Muscle layer of duodenum (tissue), 2 donors: ENCODE data around the gene SLC38A7.
"Not testable (repeated sequence)": the region's sequence is repeated elsewhere in the genome, so short reads cannot be mapped to it uniquely, and the experiment has no call there.

Experiments used
- H3K27ac ChIP-seq: one replicate; pipeline ENCODE4 v1.7.0; 2013; ENCODE audit warnings: mild to moderate bottlenecking, low read length
- H3K27me3 ChIP-seq: one replicate; pipeline ENCODE4 v1.7.0; 2013; ENCODE audit warnings: low read depth, mild to moderate bottlenecking, control low read depth, low read length
- H3K36me3 ChIP-seq, 2 donors: one replicate each; pipeline ENCODE4 v1.7.0; 2013; ENCODE audit warnings: low read length in 2 of 2, control low read depth in 1 of 2, mild to moderate bottlenecking in 1 of 2; ENCODE audit not compliant: insufficient read depth in 2 of 2, control insufficient read depth in 1 of 2
- H3K4me1 ChIP-seq, 2 donors: one replicate each; pipeline ENCODE4 v1.7.0; 2013; ENCODE audit warnings: low read length in 2 of 2, mild to moderate bottlenecking in 2 of 2, control low read depth in 1 of 2, moderate library complexity in 1 of 2; ENCODE audit not compliant: insufficient read depth in 2 of 2, control insufficient read depth in 1 of 2
- H3K4me3 ChIP-seq, 2 donors: one replicate each; pipeline ENCODE4 v1.7.0; 2013; ENCODE audit warnings: low read length in 2 of 2, low read depth in 1 of 2, mild to moderate bottlenecking in 1 of 2
- H3K9me3 ChIP-seq, 2 donors: one replicate each; pipeline ENCODE4 v1.7.0; 2013; ENCODE audit warnings: low read length in 2 of 2, control low read depth in 1 of 2, mild to moderate bottlenecking in 1 of 2; ENCODE audit not compliant: control insufficient read depth in 1 of 2
- donor health status: healthy.

SLC38A7 gene

DNA sequence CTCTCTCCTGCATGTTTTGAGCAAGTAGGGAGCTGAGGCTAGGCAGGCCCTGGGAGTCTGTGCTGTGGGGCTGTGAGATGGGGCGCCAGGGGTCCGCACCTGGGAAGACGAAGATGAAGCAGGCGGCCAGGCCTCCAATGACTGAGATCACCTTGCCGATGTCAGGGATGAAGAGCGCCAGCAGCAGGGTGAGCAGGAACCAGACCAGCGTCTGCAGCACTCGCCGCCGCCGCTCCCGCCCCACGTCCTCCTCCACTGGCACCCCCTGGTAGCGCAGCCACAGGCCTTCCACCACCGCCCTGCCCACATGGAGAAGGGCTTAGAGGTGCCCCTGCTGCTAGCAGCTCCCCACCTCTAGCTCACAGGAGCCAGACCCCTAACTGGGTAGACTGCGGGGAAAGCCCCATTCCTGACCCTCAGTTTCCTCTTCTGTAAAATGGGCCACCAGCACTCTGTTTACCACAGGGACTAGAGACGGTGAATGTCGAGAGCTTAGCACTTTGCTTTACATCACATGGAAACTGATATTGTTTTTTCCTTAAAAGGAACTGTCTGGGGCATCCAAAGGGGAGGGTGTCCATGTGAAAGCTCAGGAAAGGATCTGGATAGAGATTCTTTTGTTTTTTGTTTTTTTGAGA lies 13.5 kb downstream of the SLC38A7 start:
- H3K4me1 ChIP-seq: no peaks in the 10 kb centered on the region
- no peaks in the 10 kb centered on the region for H3K9me3 ChIP-seq
- no peak overlapping the region for H3K27ac ChIP-seq
- no peak overlapping the region for H3K4me3 ChIP-seq
- H3K27me3 ChIP-seq: no peaks in the 10 kb centered on the region
- H3K36me3 ChIP-seq: peaks cover 16 to 46% of the 10 kb centered on the region in 2 donors

DNA sequence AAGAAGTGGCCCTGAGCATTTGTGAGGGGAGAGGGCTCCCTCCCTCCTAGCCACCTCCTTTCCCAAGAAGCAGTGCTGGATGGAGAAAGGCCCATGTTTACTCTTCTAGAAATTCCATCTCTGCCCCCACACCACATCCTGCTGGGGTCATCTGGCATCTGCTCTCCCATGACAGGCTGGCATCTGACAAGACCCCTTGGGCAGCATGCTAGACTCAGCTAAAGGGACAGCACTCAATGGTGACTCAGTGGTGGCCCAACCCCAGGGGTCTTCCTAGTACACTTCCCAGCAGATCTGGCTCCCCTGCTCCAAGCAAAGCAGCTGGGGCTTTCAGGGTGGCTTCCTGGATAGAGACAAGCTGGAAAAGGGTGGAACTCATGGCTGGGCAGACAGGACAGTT lies 14.4 kb downstream of the SLC38A7 start:
- no peaks in the 10 kb centered on the region for H3K27me3 ChIP-seq
- no peaks in the 10 kb centered on the region for H3K4me1 ChIP-seq
- H3K27ac ChIP-seq: no peak overlapping the region
- H3K36me3 ChIP-seq: peaks cover 11 to 41% of the 10 kb centered on the region in 2 donors
- no peak overlapping the region for H3K4me3 ChIP-seq
- H3K9me3 ChIP-seq: no peaks in the 10 kb centered on the region

DNA sequence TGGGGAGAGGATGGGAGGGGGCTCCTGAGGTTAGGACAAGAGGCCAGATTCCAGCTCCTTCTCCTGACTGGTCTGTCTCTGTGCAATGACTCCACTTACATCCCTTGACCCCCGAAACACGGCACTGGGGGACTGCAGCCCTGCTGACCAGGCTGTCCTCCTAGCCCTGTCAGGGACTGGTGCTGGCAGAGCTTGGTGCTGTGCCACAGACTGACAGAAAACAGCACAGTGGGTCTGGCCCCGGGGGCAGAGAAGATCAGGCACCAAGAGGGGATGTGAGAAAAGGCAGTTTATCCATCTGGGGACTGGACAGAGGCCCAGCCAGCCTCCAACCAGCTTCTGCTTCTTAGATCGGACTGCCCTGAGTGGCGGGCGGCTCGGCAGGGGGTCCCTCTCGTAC lies 19.4 kb downstream of the SLC38A7 start:
- Histone ChIP-seq H3K27ac (no peak overlapping the region), H3K27me3 (no peaks in the 10 kb centered on the region), H3K36me3 (peaks cover 7 to 19% of the 10 kb centered on the region in 2 donors), H3K4me1 (no peaks in the 10 kb centered on the region), H3K4me3 (no peak overlapping the region), H3K9me3 (no peaks in the 10 kb centered on the region)

DNA sequence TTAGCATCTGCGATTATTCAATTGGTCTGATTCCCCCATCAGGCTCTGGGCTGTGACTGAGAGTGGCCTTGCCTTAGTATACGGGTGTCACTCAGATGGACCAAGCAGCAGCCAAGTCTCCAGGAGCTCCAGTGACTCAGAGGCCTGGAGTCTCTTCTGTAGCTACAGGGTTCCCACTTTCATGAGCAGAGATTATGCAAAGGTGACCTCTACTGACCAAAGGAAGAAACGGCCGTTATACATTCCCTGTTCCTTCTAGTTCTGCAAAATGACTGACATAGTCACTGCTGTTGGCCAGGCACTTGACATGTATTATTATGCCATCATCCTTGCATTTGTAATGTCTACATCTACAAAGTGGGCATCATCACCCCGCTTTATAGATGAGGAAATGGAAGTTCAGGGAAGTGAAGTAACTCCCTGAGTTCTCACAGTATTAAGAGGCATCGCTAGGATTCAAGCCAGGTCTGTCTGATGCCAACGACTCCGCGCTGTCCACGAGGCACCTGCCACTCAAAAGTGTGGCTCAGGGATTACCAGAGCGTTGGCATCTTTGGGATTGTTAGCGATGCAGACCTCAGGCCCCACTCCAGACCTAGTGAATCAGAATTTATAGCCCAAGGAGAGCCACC lies 23.3 kb downstream of the SLC38A7 start:
- H3K27me3 ChIP-seq: no peaks in the 10 kb centered on the region
- peaks cover 0 to under 1% of the 10 kb centered on the region in 2 donors for H3K36me3 ChIP-seq
- no peaks in the 10 kb centered on the region for H3K4me1 ChIP-seq
- no peak overlapping the region for H3K27ac ChIP-seq
- no peak overlapping the region for H3K4me3 ChIP-seq
- H3K9me3 ChIP-seq: no peaks in the 10 kb centered on the region

DNA sequence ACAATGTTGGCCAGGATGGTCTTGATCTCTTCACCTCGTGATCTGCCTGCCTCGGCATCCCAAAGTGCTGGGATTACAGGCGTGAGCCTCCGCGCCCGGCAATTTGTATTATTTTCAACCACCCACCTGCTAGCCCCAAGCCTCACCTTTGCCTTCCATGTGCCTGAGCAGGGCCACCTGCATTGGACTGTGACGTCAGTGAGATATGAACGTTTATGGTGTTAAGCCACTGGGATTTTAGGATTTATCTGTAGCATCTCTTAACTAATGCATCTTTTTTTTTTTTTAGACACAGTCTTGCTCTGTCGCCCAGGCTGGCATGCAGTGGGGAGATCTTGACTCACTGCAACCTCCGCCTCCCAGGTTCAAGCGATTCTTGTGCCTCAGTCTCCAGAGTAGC lies 24.7 kb downstream of the SLC38A7 start:
- not testable (repeated sequence) for H3K9me3 ChIP-seq, H3K4me1 ChIP-seq, H3K4me3 ChIP-seq, H3K27me3 ChIP-seq, H3K27ac ChIP-seq, H3K36me3 ChIP-seq

DNA sequence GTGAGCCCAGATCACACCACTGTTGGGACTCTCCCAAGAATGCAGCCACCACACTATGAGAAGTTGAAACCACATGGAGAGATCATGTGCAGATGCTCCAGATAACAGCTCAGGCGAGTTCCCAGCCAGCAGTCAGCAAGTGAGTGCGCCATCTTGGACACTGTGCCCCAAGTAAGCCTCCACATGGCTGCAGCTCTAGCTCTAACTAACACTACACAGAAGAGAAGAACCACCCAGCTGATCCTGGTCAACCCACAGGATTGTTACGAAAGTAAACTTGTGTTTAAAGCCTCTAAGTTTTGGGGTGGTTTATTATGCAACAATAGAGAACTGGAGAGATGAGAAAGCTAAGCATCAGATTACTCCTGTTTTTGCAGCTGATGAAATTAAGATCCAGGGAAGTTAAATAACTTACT lies 25.8 kb downstream of the SLC38A7 start:
- Histone ChIP-seq H3K27ac (no peak overlapping the region), H3K36me3 (no peaks in the 10 kb centered on the region), H3K9me3 (no peaks in the 10 kb centered on the region), H3K4me3 (no peak overlapping the region), H3K4me1 (no peaks in the 10 kb centered on the region), H3K27me3 (no peaks in the 10 kb centered on the region)

DNA sequence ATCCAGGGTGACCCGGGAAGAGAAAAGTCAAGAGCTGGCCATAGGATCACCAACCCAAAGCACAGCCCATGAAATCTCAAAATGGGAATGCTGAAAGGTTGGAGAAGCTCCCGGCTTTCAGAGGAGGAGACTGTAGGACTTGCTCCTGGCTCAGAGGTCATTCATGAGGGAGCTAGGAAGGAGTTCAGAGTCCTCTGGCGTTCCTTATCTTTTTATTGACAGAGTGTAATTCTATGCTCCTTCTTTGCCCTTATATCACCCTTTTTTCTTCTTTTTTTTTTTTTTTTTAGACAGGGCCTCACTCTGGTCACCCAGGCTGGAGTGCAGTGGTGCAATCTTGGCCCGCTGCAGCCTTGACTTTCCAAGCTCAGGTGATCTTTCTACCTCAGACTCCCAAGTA lies 27.7 kb downstream of the SLC38A7 start:
- H3K4me1 ChIP-seq: no peaks in the 10 kb centered on the region
- no peak overlapping the region for H3K4me3 ChIP-seq
- no peak overlapping the region for H3K27ac ChIP-seq
- no peaks in the 10 kb centered on the region for H3K36me3 ChIP-seq
- H3K27me3 ChIP-seq: no peaks in the 10 kb centered on the region
- no peaks in the 10 kb centered on the region for H3K9me3 ChIP-seq

DNA sequence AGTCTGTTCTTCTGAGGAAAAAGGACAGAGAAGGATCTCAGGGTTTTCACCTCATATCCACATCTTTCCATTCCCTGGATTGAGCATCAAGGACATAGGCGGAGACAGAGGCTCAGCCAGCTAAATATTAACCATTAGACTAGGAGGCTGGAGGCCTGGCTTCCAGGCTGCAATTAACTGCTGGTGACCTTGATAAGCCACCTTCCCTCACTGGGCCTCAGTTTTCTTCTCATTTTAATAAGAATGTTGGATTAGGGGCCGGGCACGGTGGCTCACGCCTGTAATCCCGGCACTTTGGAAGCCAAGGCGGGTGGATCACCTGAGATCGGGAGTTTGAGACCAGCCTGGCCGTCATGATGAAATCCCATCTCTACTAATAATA lies 29.4 kb downstream of the SLC38A7 start:
- Histone ChIP-seq H3K4me1 (no peaks in the 10 kb centered on the region), H3K36me3 (no peaks in the 10 kb centered on the region), H3K27me3 (no peaks in the 10 kb centered on the region), H3K27ac (no peak overlapping the region), H3K4me3 (no peak overlapping the region), H3K9me3 (no peaks in the 10 kb centered on the region)

DNA sequence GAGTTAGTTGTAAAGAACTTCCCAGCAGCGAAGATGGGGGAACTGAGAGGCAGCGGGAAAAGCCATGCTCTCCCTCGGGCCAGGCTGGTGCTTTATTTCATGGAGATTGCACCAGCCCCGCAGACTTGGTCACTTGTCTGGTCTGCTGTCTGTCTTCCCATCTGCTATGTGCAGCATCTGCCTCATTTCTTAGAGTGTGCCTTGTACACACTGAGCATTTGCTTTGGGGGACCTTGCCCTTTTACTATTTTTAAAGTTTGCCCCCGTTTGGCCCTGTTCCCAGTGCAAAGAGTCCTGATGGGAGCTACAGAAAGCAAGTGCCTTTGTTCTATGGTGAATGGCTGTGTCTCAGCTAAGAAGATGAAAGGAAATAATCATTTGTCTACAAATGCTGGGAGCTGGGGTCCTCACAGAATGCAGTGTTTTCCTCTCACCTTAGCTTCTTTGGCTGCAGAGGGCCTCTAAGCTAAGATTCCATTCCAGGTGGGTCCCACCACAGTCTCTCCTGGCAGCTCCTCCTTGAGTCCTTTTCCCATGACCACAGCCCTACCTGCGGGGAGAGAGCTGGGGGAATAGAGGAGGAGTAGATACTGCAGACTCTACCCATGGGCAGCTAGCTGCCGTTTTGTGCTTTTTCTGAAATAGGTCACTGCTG lies 29.9 kb downstream of the SLC38A7 start:
- Histone ChIP-seq H3K27me3 (no peaks in the 10 kb centered on the region), H3K36me3 (no peaks in the 10 kb centered on the region)

DNA sequence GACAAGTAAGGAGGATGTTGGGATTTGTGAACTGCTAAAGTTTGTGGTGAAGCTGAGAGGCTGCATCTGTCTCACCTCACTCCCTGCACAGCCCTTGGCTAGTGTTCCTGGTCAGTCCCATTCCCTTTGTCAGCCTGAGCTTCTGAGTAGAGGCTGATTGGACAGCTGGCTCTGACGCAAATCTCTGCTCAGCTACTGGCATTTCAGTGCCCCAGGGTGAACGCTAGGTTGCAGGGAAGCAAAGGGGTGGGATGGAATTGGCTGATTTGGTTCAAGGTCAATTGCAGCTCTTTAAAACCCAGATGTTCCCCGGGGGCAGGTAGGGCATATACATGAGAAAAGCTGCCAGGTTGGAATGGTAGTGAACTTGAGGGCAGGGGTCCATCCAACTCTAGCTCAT lies 31.8 kb downstream of the SLC38A7 start:
- H3K36me3 ChIP-seq: no peaks in the 10 kb centered on the region
- H3K27ac ChIP-seq: no peak overlapping the region
- H3K9me3 ChIP-seq: no peaks in the 10 kb centered on the region
- H3K4me1 ChIP-seq: no peaks in the 10 kb centered on the region
- no peaks in the 10 kb centered on the region for H3K27me3 ChIP-seq
- H3K4me3 ChIP-seq: no peak overlapping the region

More for the DNA sequence above, 29.9 kb downstream of the SLC38A7 start:
- Histone ChIP-seq H3K4me3 (no peak overlapping the region), H3K27ac (no peak overlapping the region), H3K9me3 (no peaks in the 10 kb centered on the region), H3K4me1 (no peaks in the 10 kb centered on the region)

DNA sequence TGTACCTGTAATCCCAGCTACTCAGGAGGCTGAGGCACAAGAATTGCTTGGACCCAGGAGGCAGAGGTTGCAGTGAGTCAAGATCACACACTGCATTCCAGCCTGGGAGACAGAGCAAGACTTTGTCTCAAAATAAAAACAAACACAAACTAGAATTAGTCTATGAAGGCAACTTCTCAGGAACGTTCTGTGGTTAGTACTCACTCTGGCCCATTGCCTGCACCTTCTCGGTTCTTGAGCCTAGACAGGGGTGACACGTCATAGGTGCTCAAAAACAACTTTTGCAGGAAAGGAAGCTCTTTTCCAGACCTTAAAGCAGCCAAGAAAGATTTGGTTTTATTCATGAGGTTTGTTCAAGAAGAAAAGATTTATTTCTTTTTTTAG lies 32.6 kb downstream of the SLC38A7 start:
- H3K36me3 ChIP-seq: no peaks in the 10 kb centered on the region
- no peak overlapping the region for H3K4me3 ChIP-seq
- no peaks in the 10 kb centered on the region for H3K27me3 ChIP-seq
- H3K4me1 ChIP-seq: no peaks in the 10 kb centered on the region
- H3K9me3 ChIP-seq: no peaks in the 10 kb centered on the region
- H3K27ac ChIP-seq: no peak overlapping the region
